Measurements from ENCODE around the gene TTC27.
"Not testable (repeated sequence)": the region's sequence is repeated elsewhere in the genome, so short reads cannot be mapped to it uniquely, and the experiment has no call there.

TTC27 gene

GRCh38 chr2:32743480-32744236, 115.8 kb downstream of the TTC27 start:
- TF ChIP-seq POLR2A (IDR thresholded peaks at IDR 0.05; ENCODE audit: low read depth, low read length) = no peak
- DNase-seq (ENCODE audit: insufficient read length, low spot score) (no peak), FAIRE-seq (peak; percentile 11)

- DNase-seq (ENCODE audit: insufficient read length, low spot score) (no peak), FAIRE-seq (no peak)
- no peak for TF ChIP-seq POLR2A (IDR thresholded peaks at IDR 0.05; ENCODE audit: low read depth, low read length)
Measured at GRCh38 chr2:32745191-32745590, 117.3 kb downstream of the TTC27 start.

- no peak for FAIRE-seq
Measured at GRCh38 chr2:32745675-32746074, 117.8 kb downstream of the TTC27 start.

GRCh38 chr2:32746669-32747068, 118.8 kb downstream of the TTC27 start:
- no peak for TF ChIP-seq POLR2A (IDR thresholded peaks at IDR 0.05; ENCODE audit: low read depth, low read length)
- FAIRE-seq (peak; percentile 45), DNase-seq (ENCODE audit: insufficient read length, low spot score) (no peak)

More at GRCh38 chr2:32745675-32746074, 117.8 kb downstream of the TTC27 start:
- DNase-seq (ENCODE audit: insufficient read length, low spot score) = no peak
- no peak for TF ChIP-seq POLR2A (IDR thresholded peaks at IDR 0.05; ENCODE audit: low read depth, low read length)

- peak; percentile 53 for FAIRE-seq
- DNase-seq (ENCODE audit: insufficient read length, low spot score) = no peak
- no peak for TF ChIP-seq POLR2A (IDR thresholded peaks at IDR 0.05; ENCODE audit: low read depth, low read length)
Measured at GRCh38 chr2:32748158-32748557, 120.3 kb downstream of the TTC27 start.

GRCh38 chr2:32750880-32751279, 123.0 kb downstream of the TTC27 start:
- FAIRE-seq (no peak), DNase-seq (ENCODE audit: insufficient read length, low spot score) (no peak)
- TF ChIP-seq POLR2A (IDR thresholded peaks at IDR 0.05; ENCODE audit: low read depth, low read length) = no peak

- no peak for DNase-seq (ENCODE audit: insufficient read length, low spot score)
- FAIRE-seq = no peak
- no peak for TF ChIP-seq POLR2A (IDR thresholded peaks at IDR 0.05; ENCODE audit: low read depth, low read length)
Measured at GRCh38 chr2:32752205-32752604, 124.4 kb downstream of the TTC27 start.

GRCh38 chr2:32752952-32753351, 125.1 kb downstream of the TTC27 start:
- TF ChIP-seq POLR2A (IDR thresholded peaks at IDR 0.05; ENCODE audit: low read depth, low read length) = no peak
- DNase-seq (ENCODE audit: insufficient read length, low spot score) (no peak), FAIRE-seq (no peak)

GRCh38 chr2:32754676-32755075, 126.8 kb downstream of the TTC27 start:
- FAIRE-seq; DNase-seq (ENCODE audit: insufficient read length, low spot score): not testable (repeated sequence)

GRCh38 chr2:32755666-32756065, 127.8 kb downstream of the TTC27 start:
- DNase-seq (ENCODE audit: insufficient read length, low spot score) (no peak), FAIRE-seq (no peak)
- TF ChIP-seq POLR2A (IDR thresholded peaks at IDR 0.05; ENCODE audit: low read depth, low read length) = no peak

- no peak for FAIRE-seq
- DNase-seq (ENCODE audit: insufficient read length, low spot score) = no peak
- no peak for TF ChIP-seq POLR2A (IDR thresholded peaks at IDR 0.05; ENCODE audit: low read depth, low read length)
Measured at GRCh38 chr2:32756074-32756727, 128.4 kb downstream of the TTC27 start.

GRCh38 chr2:32758232-32758631, 130.4 kb downstream of the TTC27 start:
- no peak for FAIRE-seq
- no peak for DNase-seq (ENCODE audit: insufficient read length, low spot score)
- no peak for TF ChIP-seq POLR2A (IDR thresholded peaks at IDR 0.05; ENCODE audit: low read depth, low read length)

GRCh38 chr2:32760628-32761027, 132.8 kb downstream of the TTC27 start:
- no peak for FAIRE-seq
- TF ChIP-seq POLR2A (IDR thresholded peaks at IDR 0.05; ENCODE audit: low read depth, low read length) = no peak

GRCh38 chr2:32768387-32769174, 140.7 kb downstream of the TTC27 start:
- TF ChIP-seq POLR2A (IDR thresholded peaks at IDR 0.05; ENCODE audit: low read depth, low read length) = no peak
- DNase-seq (ENCODE audit: insufficient read length, low spot score) (no peak), FAIRE-seq (no peak)

More at GRCh38 chr2:32760628-32761027, 132.8 kb downstream of the TTC27 start:
- no peak for DNase-seq (ENCODE audit: insufficient read length, low spot score)

Measured in H54 (cell line).